Measurements from ENCODE around the gene TMEM30A.

Gene TMEM30A

DNA sequence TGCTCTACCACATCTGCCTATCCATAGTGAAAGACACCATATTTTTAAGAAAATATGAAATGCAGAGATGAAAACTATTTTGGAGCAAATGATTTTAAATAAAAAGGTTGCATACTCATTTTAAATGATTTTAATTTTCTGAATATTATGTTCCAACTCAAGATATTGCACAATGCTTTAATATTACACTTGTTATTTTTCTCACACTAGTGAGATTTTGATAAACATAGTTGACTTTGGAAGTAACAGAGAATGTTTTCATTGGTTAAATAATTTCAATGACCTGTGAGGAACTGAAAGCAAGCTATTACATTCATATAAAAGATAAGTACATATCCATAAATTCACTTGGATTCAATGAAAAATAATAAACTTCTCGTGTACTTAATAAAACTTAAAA lies 7.2 kb upstream of the TMEM30A start:
- DNase-seq, result no peak

DNA sequence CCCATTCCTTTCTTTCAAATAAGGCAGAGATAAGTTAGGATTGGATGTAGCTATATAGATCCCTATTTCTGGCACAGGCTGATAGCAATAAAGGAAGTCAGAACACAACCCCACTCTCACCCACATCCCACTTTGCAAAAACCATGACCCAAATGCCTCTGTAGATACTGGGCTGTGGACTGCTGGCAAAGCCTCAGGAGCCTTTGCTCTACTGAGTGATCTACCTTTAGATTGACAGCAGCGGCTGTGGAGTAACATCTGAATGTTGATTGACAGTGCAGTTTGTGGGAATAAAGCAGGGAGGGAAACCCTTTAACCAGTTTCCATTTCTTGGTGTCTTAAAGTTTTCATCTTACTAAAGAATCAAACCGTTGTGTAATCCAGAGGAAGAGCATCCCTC lies 6.7 kb upstream of the TMEM30A start:
- no peak for DNase-seq

DNA sequence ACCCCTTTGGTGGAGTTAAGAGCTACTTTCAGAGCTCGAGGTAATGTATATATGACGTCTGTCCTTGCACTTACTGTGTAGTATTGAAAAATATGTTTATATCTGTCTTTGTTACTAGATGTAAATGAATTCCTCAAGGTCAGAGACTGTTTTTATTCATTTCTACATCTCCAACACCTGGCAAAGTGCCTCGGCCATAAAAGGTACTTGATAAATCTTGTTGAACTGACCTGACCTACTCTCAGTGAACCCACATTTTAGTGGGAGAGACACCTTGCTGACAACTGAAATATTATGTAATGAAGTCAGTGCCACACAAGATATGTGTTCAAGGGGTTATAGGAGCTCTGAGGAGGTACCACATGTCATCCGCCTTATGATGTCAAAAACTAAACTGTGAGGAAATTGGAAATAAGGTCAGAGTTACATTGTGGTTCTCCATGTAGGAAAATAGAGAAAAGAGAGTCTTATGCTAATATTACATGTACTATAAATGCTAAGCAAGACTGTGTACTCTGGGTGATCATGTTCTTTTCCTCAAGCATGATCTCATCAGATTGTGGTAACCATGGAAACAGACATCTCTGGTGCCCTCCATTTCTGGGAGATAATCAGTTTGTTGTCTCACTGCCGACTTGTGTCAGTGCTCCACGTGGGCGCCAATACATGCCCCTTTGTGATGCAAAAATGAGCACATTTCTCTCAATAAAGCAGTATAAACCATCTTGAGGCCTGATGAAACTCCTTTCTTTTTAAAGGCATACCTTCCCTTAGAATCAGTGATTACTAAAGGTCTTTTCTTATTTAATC lies 5.7 kb upstream of the TMEM30A start:
- DNase-seq, result no peak

DNA sequence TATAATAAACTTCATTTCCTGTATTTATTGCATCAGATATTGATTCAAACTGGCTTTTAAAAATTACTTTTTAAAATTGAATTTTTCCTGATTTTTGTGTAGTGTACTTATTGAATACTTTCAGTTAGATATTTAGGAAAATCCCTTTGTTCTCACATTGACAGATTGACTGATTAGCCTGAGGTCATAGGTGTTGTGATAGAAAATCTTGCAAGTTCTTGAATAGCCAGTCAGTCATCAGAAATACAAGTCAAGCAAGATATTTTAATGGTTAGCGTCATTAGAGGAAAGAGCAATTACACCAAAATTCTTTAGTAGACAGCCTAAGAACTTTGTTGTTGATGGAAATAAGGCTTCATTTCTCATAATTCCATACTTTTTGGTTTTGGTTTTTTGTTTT lies 3.4 kb upstream of the TMEM30A start:
- no peak for DNase-seq

DNA sequence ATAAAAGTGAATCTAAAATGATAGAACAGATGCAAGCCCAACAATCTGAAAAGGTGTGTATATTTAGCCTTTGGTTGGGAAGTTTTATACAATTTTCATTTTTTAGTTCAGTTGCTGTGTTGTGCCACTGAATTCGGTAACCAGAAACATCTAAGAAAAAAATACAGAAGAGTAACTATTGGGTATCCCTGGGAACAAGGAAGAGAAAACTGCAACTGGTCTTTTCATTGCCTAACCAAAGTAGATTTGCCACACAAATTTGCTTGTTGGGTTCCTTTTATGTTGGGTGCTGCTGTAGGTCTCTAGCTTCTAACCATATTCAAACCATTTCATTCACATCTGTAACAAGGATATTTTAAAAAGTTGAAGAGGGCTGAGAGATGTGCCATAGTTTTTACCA lies 2.8 kb upstream of the TMEM30A start:
- DNase-seq, result no peak

DNA sequence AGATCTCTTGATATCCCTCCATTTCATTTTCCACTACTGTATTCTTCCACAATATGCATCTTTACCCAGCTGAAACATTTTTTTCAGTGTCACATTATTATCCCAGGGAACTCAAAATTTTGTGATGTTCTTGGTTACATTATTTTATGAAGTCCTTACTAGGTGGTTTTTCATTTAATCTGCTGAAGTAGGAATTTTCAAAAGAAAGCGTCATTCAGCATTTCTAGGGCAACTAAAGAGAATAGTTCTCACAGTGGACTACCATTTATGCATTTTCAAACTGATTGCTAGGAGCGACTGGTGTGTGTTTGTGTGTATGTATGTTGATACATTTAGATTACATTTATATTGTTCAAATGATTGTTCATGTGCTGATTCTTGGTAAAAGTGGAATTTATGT lies 2.4 kb upstream of the TMEM30A start:
- DNase-seq, result no peak

DNA sequence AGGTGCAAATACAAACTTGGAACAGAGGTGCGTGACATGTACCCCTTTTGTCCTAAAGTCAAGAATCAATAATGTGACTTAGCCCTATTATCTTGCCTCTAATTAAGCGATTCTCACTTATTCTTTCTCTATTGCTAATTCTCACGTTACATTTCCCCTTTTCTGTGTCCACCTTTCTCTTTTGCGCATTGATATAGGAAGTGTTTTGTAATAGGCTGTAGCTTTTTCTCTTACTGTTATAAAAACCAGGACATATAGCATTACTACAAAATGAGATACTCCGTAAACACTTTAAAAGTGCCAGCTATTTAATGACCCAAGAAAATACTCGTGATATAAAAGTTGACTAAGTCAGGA lies 669 bp upstream of the TMEM30A start:
- no peak for DNase-seq

DNA sequence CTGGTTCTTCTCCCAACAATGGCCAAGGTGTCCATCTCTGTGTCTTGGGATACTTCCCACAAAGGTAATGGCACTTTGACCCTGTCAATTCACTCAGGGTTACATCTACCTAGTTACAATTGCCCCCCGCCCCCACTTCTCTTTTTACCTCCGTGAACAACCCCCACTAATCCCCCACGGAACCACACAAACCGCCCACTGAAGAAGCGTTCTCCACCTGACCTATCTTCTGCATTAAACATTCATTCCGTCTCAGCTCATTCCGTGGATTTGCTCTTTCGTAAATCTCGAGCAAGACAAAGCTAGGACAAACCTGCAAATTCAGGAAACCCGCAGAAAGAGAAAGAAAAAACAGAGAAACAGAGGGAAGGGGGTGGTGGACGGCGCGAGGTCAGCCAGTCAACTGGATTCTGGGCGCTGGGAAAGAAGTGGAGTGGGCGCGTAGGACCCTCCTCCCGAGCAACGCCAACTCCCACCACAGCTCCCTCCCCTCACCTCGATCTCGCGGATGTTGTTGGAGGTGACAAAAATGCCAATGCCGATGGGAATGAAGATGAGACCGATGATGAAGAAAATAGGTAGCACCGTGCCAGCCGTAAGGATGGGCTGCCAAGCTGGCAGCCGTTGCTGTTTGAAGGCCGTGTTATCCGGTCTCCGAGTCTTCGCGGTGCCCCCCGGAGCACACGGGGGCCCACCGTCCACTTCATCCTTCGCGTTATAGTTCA lies 523 bp downstream of the TMEM30A start:
- DNase-seq, result peak; percentile 4

DNA sequence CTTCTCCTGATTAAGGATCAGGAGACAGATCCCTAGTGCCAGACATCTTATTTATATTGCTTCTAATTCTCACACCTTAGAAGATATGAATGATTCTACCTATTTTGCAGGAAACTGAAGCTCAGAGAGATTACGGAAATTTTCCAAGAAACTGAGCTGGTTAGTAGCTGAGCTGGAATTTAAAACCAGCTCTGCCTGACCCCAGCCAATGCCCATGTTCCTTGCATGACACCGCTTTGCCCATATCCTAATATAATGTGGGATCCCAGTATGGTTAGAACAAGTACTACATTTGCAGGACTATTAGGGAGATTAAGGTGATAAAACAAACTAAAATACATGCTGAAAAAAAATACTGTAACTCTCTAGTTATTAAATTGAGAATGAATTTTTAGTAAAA lies 1.9 kb downstream of the TMEM30A start:
- no peak for DNase-seq

DNA sequence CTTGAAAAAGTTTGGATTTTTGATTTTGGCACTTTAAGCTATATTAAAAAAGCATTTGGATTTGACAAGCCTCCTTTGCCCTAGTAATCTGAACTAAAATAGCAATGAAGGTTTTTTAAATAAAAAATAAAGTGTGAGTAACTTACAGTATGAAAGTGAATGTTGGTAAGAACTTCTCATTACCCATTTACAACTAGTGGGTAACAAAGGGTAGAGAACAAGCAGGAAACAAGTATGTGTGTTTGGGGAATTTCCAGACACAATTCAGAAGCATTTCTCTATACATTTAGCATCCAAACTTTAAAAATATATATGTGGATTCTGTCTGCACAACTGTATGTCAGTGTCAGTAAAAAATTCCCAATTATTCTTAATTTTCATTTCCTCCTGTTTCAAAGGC lies 2.9 kb downstream of the TMEM30A start:
- no peak for DNase-seq

DNA sequence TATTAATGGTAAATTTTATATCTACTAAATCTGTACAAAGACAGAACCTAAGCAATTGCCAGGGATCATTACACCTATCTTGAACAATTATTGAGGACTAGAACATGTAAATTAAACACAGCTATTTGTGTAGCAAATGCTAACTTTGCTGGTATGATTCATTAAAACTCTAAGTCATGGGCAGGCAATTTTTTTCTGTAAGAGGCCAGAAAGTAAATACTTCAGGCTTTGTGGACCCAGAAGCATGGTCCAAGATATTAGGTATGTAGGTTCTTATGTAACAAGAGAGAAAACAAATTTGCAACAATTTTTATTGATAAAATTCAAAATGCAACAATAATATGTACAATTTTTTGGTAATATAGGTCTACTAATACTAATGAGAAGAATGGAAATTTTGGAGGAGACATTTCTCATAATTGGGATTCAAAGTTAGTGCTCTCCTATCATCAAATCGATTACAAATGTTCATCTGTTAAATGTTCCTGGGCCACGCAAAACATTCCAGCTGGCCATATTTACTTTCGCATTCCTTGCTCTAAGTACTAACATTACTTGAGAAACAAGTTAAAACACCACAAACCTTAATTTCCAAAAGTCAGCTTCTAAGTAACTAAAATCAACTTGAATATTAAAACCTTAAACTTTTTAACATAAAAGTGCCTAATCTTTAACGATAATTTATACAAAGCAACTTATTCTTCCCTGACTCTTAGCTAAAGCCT lies 4.3 kb downstream of the TMEM30A start:
- no peak for DNase-seq

DNA sequence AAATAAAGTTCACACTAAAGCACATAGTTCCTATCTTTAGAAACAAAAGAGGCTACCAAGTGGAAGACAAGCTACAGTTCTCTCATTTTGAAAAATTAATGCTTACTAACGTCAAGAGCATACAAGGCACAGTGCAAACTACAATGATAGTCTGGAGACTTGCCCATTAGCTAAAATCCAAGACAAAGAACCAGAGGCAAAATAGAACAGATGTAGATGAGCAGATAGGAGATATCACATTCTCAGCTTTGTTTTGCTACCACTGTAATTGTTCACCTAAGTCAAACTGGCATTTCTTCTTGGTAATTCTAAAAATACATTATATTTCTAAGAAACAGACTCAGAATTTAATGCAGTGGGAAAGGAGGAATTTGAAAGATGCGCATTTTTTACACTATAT lies 5.2 kb downstream of the TMEM30A start:
- DNase-seq, result no peak

DNA sequence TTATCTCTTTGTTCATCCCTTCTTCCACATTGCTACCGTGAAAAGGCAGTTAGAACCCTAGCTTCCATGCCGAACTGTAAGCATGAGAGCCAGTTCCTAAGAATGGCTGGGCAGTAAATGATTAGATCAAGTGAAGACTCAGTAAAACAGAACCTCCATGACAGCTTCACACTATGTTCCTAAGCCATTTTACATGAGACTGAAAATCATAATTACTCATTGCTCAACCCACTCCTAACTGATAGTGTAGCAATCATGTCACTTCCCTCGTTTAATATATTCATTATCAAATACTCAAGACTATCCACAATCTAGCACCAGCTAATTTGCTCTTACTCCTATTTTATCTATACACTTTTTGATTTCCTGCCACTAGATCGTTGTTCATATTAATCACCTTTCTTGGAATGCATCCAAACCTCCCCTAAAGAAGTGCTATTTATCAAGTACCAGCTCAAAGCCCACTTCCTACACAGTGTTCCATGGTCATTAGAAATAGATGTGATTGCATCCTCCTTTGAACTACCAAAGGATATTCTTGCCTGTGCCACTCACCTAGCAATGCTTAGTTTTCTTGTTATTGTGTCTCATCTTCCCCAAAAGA lies 6.0 kb downstream of the TMEM30A start:
- no peak for DNase-seq

DNA sequence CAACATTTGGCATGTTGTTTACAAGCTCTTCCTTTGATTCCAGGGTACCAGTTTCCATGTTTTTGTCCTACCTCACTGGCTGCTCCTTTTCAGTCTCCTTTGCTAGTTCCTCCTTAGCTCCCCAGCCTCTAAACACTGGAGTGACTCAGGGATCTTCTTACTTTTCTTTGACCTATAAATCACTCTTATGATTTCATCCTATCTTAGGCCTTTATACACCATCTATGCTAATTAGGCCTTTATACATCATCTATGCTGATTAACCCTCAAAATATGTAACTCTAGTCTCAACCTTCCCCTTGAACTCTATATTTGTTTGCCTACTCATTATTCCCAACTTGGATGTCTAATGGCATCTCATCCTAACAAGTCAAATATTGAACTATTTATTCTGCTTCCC lies 9.5 kb downstream of the TMEM30A start:
- no peak for DNase-seq

DNA sequence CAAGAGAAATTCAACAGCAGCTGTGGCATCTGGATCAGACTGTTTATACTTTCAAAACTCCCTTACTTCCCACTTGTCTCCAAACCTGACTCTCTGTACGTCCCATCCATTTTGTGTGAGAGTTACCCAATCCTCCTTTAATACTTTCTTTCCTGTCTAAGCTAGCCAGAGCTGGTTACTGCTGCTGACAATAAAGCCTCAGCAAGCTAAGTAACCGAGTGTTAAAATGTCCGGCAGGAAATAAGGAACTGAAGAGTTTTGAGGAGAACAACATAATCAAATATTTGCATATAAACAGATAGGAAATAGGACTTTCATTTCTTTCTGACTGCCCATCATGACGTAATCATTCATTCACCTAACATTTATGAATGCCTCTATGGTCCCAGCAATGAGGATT lies 11.6 kb downstream of the TMEM30A start:
- no peak for DNase-seq

DNA sequence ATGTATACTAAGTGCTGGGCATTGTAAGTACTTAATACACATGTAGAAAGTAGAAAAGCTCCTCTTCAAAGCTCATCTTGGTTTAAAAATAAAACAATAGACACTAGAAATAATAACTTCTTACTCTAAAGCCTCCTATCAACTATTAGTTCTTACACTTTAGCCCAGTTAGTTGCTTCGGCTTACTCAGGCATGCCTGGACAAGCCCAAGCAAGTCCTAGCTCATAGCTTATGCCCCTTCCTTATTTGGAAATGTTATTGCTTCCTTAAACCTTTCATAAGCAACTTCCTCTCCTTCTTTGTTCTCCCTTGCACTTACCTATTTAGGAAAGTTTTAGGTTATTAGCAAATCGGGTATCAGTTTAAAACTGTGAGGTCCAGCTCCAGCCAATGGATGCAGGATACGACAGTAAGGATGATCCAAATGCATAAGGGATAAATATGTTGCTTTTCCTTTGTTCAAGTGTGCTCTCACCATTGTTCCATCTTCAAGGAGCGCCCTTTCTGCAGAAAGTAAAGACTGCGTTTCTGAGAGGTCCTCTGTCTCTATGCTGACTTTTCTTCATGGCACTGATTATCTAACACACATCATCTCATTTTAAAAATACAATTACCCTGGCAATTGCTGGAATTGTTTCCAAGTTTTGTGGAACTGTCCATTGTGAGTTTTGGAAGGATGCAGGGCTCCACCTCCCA lies 12.3 kb downstream of the TMEM30A start:
- no peak for DNase-seq

DNA sequence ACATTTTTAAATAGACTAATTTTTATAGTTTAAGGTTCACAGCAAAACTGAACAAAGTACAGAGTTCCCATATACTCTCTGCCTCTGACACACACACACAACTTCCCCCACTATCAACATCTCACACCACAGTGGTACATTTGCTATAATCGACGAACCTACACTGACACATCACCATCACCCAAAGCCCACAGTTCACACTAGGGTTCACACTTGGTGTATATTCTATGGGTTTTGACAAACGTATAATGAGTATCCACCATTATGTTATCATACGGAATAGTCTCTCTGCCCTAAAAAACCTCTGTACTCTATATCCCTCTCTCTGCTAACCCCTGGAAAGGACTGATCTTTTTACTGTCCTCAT lies 15.6 kb downstream of the TMEM30A start:
- no peak for DNase-seq

DNA sequence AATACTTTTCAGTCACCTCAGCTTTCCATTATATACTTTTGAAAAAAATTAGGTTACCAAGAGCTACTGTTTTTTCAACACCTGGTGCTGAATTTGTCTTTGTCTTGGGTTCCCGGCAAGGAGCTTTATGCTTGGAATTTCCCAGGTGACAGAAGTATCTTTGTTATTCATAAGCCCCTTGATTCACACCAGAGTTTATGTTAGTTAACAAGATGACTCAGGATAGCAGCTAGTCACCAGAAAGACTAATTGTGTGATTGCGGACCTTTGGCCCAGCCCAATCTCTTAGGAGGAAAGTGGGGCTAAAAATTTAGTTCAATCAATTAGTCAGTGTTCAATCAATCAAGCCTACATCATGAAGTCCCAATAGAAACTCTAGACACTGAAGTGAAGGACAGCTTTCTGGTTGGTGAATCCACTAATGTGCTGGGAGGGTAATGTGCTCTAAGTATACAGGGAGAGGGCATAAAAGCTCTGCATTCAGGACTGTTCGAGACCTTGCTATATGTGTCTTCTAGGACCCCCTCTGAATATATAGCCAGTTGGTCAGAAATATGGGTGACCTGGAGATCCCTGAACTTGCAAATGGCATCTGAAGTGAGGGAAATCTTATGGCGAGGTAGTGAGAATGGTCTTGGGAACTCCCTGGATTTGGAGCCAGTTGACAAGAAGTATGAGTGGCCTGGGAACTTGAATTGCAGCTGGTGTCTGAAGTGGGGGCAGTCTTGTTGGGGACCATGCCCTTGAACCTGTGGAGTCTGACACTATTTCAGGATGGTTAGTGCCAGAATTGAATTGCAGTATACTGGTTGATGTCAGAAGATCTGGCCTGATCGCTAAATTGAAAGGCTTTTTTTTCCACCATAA lies 16.2 kb downstream of the TMEM30A start:
- DNase-seq, result no peak

DNA sequence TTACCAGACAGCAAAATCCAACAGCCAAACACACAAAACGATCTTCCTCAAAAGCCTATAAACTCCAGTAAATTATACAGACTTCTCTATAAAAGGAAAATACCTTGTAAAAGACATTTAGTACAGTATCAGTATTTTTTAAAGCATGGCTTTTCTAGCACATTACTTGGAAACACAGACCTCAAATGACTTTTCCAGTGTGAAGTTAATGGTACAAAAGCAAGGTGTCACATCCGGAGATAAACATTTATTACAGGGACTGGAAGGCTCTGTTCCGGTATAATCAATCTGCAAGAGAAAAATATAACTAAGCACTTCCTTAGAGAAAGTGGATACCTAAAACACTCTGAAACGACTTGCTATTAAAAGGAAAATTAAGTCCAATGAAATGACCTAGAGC lies 17.1 kb downstream of the TMEM30A start:
- no peak for DNase-seq

DNA sequence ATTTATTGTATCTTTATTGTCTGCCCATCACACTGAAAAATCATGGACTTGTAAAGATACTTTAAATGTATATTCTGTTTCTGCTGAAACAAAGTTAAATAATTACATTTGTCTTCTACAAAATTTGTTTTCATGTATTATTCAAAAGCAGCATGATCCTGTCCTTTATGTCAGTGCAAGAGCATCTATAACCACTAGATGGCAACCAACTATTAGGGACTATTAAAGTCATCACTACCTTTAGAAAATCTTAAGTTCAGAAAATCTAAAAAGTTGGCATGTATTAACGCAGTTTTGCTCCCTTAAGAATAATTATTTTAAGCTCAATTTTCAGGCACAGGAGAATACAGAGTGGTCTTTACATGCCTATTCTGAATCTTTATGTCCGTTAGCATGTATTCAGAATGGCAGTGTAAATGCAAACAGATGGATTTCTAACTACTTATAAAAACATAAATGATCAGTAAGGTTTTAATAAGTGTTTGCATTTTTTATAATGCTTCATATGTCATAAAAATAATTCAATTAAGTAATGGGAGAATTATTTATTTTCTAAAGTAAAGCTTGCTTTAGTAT lies 17.8 kb downstream of the TMEM30A start:
- no peak for DNase-seq

DNA sequence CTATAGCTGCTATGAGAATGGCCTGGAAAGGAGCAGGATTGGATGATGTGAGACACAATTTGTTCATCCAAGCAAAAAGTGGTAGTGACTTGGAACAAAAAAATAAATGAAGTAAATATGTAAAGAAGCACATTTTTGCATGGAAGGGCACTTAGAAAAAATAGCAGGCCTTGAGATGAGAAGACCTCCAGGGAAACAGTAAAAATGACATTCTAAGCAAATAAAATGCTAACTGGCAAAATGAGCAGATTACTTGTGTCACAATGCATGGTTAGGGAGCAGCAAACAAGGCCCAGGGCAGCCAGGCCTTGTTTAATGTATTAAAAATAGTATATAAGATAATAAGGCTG lies 21.2 kb downstream of the TMEM30A start:
- DNase-seq, result no peak
